HG03457 (cell line): ENCODE data around the gene CDHR5.
A peak's percentile ranks its signal among the peaks of the same experiment; 100 is the strongest.

Experiments
- ATAC-seq: cut with Tn5 transposase; IDR thresholded peaks from one replicate; pipeline ENCODE4 v1.9.1; 2021; ENCODE audit warnings: moderate number of reproducible peaks; ENCODE audit not compliant: unreplicated experiment

CDHR5 gene

GRCh38 chr11:569158-569885, 55.4 kb downstream of the CDHR5 start:
- no peak for ATAC-seq

- ATAC-seq, result peak; percentile 66
Observed at GRCh38 chr11:568306-569157, 56.2 kb downstream of the CDHR5 start.

GRCh38 chr11:567629-568292, 57.0 kb downstream of the CDHR5 start:
- no peak for ATAC-seq

GRCh38 chr11:567011-567628, 57.6 kb downstream of the CDHR5 start:
- ATAC-seq, result no peak
